ENCODE results near the gene CXCL9. TPM values are rescaled to one million over a fixed set of nuclear protein-coding genes. Genes with fewer than 3 reads are reported as not detected.

Gene CXCL9
- not detected in 2 replicates for total RNA-seq

DNA sequence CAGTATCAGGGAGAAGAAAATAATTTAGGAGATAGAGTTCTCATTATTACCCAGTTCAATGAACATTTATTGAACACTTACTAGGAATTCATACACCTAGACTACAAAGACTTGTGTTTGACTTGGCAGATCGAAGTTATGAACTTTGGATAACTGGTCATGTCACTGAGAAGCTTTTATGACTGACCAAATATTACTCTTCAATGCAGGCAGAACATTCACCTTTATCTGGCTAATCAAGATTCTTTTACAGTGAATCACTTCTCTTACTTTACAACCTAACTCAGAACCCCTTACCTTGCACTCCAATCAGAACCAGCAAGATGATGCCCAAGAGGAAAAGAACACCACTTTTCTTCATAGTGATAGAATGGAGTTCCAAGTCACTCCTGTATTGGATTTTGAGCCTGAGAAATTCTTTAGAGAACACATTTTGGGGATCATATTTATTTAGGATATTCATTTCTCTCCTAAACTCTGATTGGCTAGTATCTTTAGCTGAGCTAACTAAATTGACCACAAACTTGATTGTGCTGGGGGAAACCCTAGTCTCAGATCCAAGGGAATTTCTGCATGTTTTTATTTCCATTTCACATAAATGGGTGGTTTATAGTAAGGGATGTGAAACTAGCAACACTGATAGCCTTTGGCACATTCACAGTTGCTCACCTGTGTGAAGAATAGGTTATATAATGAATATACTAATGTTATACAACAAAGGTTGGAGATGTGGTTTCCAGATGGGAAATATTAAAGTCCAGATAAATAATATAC lies at the start of gene CXCL9:
Gene CXCL9, minus strand, starts transcription at position 421 of the 774 bp plus-strand sequence. Its CDS starts 60 bp downstream, at position 361.

DNA sequence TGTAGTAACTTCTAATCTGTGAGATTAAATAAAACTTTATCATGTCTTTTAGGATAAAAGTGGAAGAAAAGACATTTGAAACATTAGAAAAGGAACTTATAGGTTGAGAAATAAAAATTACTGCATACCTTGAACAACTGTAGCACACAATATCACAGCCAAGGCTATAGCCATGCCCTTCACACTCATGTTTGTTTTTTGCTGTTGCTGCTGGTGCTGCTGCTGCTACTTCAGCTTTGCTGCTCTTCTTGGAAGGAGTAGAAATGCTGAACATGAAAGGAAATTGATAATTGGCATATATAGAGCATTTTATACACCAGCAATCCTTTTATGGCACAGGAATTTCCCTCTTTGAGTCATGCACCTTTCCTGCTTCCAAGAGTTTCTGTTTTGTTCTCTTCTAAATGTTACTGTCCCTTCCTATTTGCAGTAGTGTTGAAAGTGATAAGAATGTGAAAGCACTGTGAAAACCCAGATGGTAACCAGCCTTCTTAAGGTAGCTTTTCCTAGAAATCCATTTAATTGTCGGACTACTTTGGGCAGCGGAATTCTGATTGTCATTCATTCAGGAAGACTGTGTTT lies 28.6 kb upstream of the CXCL9 start, which contains the start of gene CXCL11:
Gene CXCL11, minus strand, starts transcription at position 272 of the 582 bp plus-strand sequence. Its CDS starts 83 bp downstream, at position 189.

DNA sequence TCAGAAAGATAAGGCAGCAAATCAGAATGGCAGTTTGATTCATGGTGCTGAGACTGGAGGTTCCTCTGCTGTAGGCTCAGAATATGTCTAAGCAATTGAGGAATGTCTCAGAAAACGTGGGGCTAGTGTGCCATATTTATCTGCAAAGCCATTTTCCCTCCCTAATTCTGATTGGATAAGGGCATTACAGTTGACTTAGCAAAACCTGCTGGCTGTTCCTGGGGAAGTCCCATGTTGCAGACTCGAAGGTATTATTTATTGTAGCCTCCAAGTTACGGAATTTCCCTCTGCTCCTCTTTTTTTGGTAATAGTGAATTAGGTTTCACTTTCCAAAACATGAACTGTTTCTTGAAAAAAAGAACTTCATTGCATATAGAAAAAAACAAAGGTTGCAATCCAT lies 16.1 kb upstream of the CXCL9 start, which contains the start of gene CXCL10:
Gene CXCL10, minus strand, starts transcription at position 109 of the 400 bp plus-strand sequence. Its CDS starts 66 bp downstream, at position 43.

Other genes with a start within 250 kb of the CXCL9 start
- not detected in 2 replicates for gene PPEF2, start 105.1 kb downstream of the CXCL9 start, total RNA-seq
- gene NAAA, start 66.5 kb downstream of the CXCL9 start, total RNA-seq = 16.3 and 24.6 TPM in 2 replicates
- gene SDAD1, start 16.6 kb downstream of the CXCL9 start, total RNA-seq = 20.9 and 26.0 TPM in 2 replicates
- gene CXCL10, start 16.0 kb upstream of the CXCL9 start, total RNA-seq = 0.65 TPM in 1 of 2 replicates, not detected in the other
- gene CXCL11, start 28.6 kb upstream of the CXCL9 start, total RNA-seq = 0.07 TPM in 1 of 2 replicates, not detected in the other
- gene ART3, start 67.2 kb upstream of the CXCL9 start, total RNA-seq = 1.7 TPM in 1 of 2 replicates, not detected in the other
- 28.0 and 41.0 TPM in 2 replicates for gene NUP54, start 140.9 kb upstream of the CXCL9 start, total RNA-seq
- 65.3 and 77.2 TPM in 2 replicates for gene SCARB2, start 206.3 kb upstream of the CXCL9 start, total RNA-seq
- 0.56 TPM in 1 of 2 replicates, not detected in the other for gene FAM47E, start 244.2 kb upstream of the CXCL9 start, total RNA-seq